Measurements from ENCODE around the gene ZNF277. TPM values are rescaled to one million over a fixed set of nuclear protein-coding genes. Genes with fewer than 3 reads are reported as not detected.

Gene ZNF277
- polyA plus RNA-seq, 2 of the 4 experiments (the other 2 are of a cell fraction) = 23.4 to 31.9 TPM

- TF ChIP-seq HMGXB4 (CRISPR knock-in tag; IDR thresholded peaks at IDR 0.05; ENCODE audit: borderline replicate concordance) = no peak
- TF ChIP-seq RAD21 (conservative IDR thresholded peaks at IDR 0.05 in 1 of 2, IDR thresholded peaks at IDR 0.05 in 1 of 2) = no peak
These were observed 61.6 kb downstream of the ZNF277 start (continued) for GRCh38 chr7:112267944-112268691.

- TF ChIP-seq HOXB13 (CRISPR knock-in tag; IDR thresholded peaks at IDR 0.05; ENCODE audit: low read depth) = no peak
- no peak for TF ChIP-seq REST (IDR thresholded peaks at IDR 0.05)
- TF ChIP-seq CHD4 (IDR thresholded peaks at IDR 0.05; ENCODE audit: borderline replicate concordance) = no peak
- TF ChIP-seq FOSL2 (IDR thresholded peaks at IDR 0.05) = no peak
- no peak for TF ChIP-seq FOSL2 (CRISPR knock-in tag; IDR thresholded peaks at IDR 0.05)
- CTCF ChIA-PET = interaction anchor here (0.8 to 1.2 kb wide), 2 partner anchors 17 to 26 kb away, joined by 3 read pairs; no protein-coding TSS in a partner anchor
- 83% methylated on average over 2 of the region's 2 CpGs for WGBS (ENCODE audit: missing lambda C conversion rate)
- ATAC-seq (no peak), DNase-seq (ENCODE audit: low read depth in 1 of 2, low spot score in 1 of 2) (no peak), FAIRE-seq (no peak)
- peaks cover 6% of the 10 kb centered on the region for H3K4me1 ChIP-seq
- H3K4me3 ChIP-seq = no peak overlapping the region
- no peak overlapping the region for H3K4me2 ChIP-seq
- H3K27ac ChIP-seq = no peak overlapping the region
- POLR2A ChIA-PET = no interaction called here
- no peaks in the 10 kb centered on the region for H3K9me3 ChIP-seq
These were observed 64.7 kb downstream of the ZNF277 start for GRCh38 chr7:112271162-112271561.

- Histone ChIP-seq H3K4me3 (no peak overlapping the region), H3K4me1 (no peaks in the 10 kb centered on the region; the same call in 2 of the 3 replicates), H3K4me2 (no peak overlapping the region), H3K9me3 (no peaks in the 10 kb centered on the region), H3K27ac (no peak overlapping the region)
- no peak for DNase-seq (ENCODE audit: low read depth in 1 of 2, low spot score in 1 of 2)
- CTCF ChIA-PET = no interaction called here
- WGBS (ENCODE audit: missing lambda C conversion rate) = 85% methylated on average over 7 of the region's 7 CpGs
- 0 out of 6 replicates have a peak, but pooled peaks of 1 of the 2 experiments have one; percentile 43 for ATAC-seq
- TF ChIP-seq ZSCAN20 (CRISPR knock-in tag; IDR thresholded peaks at IDR 0.05) (no peak), USF2 (IDR thresholded peaks at IDR 0.05) (no peak), HOXB13 (CRISPR knock-in tag; IDR thresholded peaks at IDR 0.05; ENCODE audit: low read depth) (no peak), GATA3 (IDR thresholded peaks at IDR 0.05; ENCODE audit: borderline replicate concordance) (no peak), BHLHE40 (IDR thresholded peaks at IDR 0.05; ENCODE audit: low read depth, low read length) (no peak), MYC (IDR thresholded peaks at IDR 0.05; ENCODE audit: borderline replicate concordance, low read length) (no peak), ZC3H11A (IDR thresholded peaks at IDR 0.05) (no peak), MAX (IDR thresholded peaks at IDR 0.05) (no peak), FOXS1 (CRISPR knock-in tag; IDR thresholded peaks at IDR 0.05) (no peak), FOSL2 (IDR thresholded peaks at IDR 0.05) (no peak), FOSL2 (CRISPR knock-in tag; IDR thresholded peaks at IDR 0.05) (no peak), TP53 (CRISPR knock-in tag; IDR thresholded peaks at IDR 0.05) (no peak), JUN (IDR thresholded peaks at IDR 0.05) (no peak), HEYL (CRISPR knock-in tag; IDR thresholded peaks at IDR 0.05) (no peak), SREBF2 (IDR thresholded peaks at IDR 0.05) (no peak)
- POLR2A ChIA-PET = no interaction called here
- FAIRE-seq = no peak
These were observed 66.5 kb downstream of the ZNF277 start for GRCh38 chr7:112272921-112273561.
